Lung (tissue), 12 donors: ENCODE results near the gene TRPC1. TPM values are rescaled to one million over a fixed set of nuclear protein-coding genes. Genes with fewer than 3 reads are reported as not detected.

Experiments
- ATAC-seq: fragments of 200-7000 bp; cut with Tn5 transposase; one replicate; pipeline ENCODE4 v1.9.1; 2020; ENCODE audit warnings: moderate number of reproducible peaks; ENCODE audit not compliant: insufficient read depth, low FRiP score
- DNase-seq, 3 donors: peaks; one replicate each; pipeline ENCODE4 v3.0.0-alpha.2; 2013 to 2017
- H3K27ac ChIP-seq, 2 donors: one replicate each; pipeline ENCODE4 v1.5.1; 2013; ENCODE audit warnings: mild to moderate bottlenecking in 2 of 2, moderate library complexity in 2 of 2, control low read depth in 1 of 2, inconsistent platforms in 1 of 2, low read depth in 1 of 2, low read length in 1 of 2
- H3K27me3 ChIP-seq, 3 donors: one replicate each; pipeline ENCODE4 v1.5.1; 2013; ENCODE audit warnings: low read length in 2 of 3; ENCODE audit not compliant: control insufficient read depth in 3 of 3, insufficient read depth in 3 of 3
- H3K36me3 ChIP-seq, 4 donors: one replicate each; pipeline ENCODE4 v1.5.1; 2013; ENCODE audit warnings: low read length in 4 of 4, mild to moderate bottlenecking in 1 of 4, moderate library complexity in 1 of 4; ENCODE audit not compliant: control insufficient read depth in 4 of 4, insufficient read depth in 4 of 4
- H3K4me1 ChIP-seq, 5 donors: one replicate each; pipeline ENCODE4 v1.5.1; 2013; ENCODE audit warnings: low read length in 5 of 5, mild to moderate bottlenecking in 2 of 5, moderate library complexity in 1 of 5; ENCODE audit not compliant: control insufficient read depth in 5 of 5, insufficient read depth in 5 of 5
- H3K4me3 ChIP-seq: one replicate; pipeline ENCODE4 v1.5.1; 2013; ENCODE audit warnings: mild to moderate bottlenecking, control low read depth, moderate library complexity
- H3K9ac ChIP-seq, 2 donors: one replicate each; pipeline ENCODE4 v1.5.1; 2013; ENCODE audit warnings: low read length in 2 of 2, control low read depth in 1 of 2; ENCODE audit not compliant: insufficient read depth in 1 of 2
- H3K9me3 ChIP-seq, 4 donors: one replicate each; pipeline ENCODE4 v1.5.1; 2013; ENCODE audit warnings: low read length in 3 of 4, mild to moderate bottlenecking in 1 of 4, moderate library complexity in 1 of 4; ENCODE audit not compliant: control insufficient read depth in 4 of 4, insufficient read depth in 3 of 4
- CTCF ChIP-seq: IDR thresholded peaks from 2 replicates; pipeline ENCODE4 v1.5.1; 2012; ENCODE audit warnings: mild to moderate bottlenecking; ENCODE audit errors: control extremely low read depth, extremely low read depth
- WGBS, 2 donors: extraction: QIAGEN DNeasy Blood & Tissue Kit; methylation state at CpG; one replicate each; pipeline ENCODE4 v1.1.7; 2013; 5-methylcytosine and 5-hydroxymethylcytosine counted together
- polyA plus RNA-seq, 2 donors: library from polyadenylated mRNA; stranded (reverse); fragments of 200-250 nt; gene quantifications; one replicate each; pipeline ENCODE4 v1.2.1, GENCODE V29; 2013
- total RNA-seq, 2 donors: library from RNA; depleted of rRNA in 1 of 2; stranded (reverse); fragments of >200 nt in 1 of 2; gene quantifications; one replicate each; pipeline ENCODE4 v1.2.1, GENCODE V29; 2014 to 2021
- donor health status: control.
- donor health status: control.
- donor health status: Bipolar disorder and iron deficiency.
- donor health status: healthy.
- donor health status: DM: yes; HTN: yes; CAD: no.

TRPC1 gene
- total and polyA plus RNA-seq, 4 donors: 1.1 to 28.4 (median 4.7) TPM

GRCh38 chr3:142726017-142726416 lies 2.2 kb downstream of the TRPC1 start:
- Histone ChIP-seq H3K27ac (no peak overlapping the region), H3K4me1 (peaks cover 0 to 15% (median 0%) of the 10 kb centered on the region in 5 donors), H3K9me3 (no peaks in the 10 kb centered on the region), H3K27me3 (peaks cover 0 to 2% (median 0%) of the 10 kb centered on the region in 3 donors), H3K9ac (no peak overlapping the region), H3K4me3 (no peak overlapping the region), H3K36me3 (no peaks in the 10 kb centered on the region)
- 67 to 73% methylated on average over 1 of the region's 1 CpG for WGBS, 2 donors
- ATAC-seq (no peak), DNase-seq (no peak)
- no peak for TF ChIP-seq CTCF

GRCh38 chr3:142732066-142732465 lies 8.2 kb downstream of the TRPC1 start:
- ATAC-seq (no peak), DNase-seq (no peak)
- Histone ChIP-seq H3K27me3 (no peaks in the 10 kb centered on the region), H3K27ac (no peak overlapping the region), H3K9ac (no peak overlapping the region), H3K9me3 (no peaks in the 10 kb centered on the region), H3K4me3 (no peak overlapping the region), H3K4me1 (peaks cover 0 to 5% (median 0%) of the 10 kb centered on the region in 5 donors), H3K36me3 (no peaks in the 10 kb centered on the region)
- no peak for TF ChIP-seq CTCF
- 90% methylated on average over 3 of the region's 3 CpGs for WGBS, 2 donors

GRCh38 chr3:142734834-142735233 lies 11.0 kb downstream of the TRPC1 start:
- WGBS, 2 donors: 97% methylated on average over 2 of the region's 2 CpGs
- ATAC-seq: no peak

More at GRCh38 chr3:142734834-142735233, 11.0 kb downstream of the TRPC1 start:
- Histone ChIP-seq H3K9me3 (no peaks in the 10 kb centered on the region), H3K27me3 (no peaks in the 10 kb centered on the region), H3K4me3 (no peak overlapping the region), H3K4me1 (peaks cover 0 to 5% (median 0%) of the 10 kb centered on the region in 5 donors), H3K9ac (no peak overlapping the region), H3K36me3 (no peaks in the 10 kb centered on the region), H3K27ac (no peak overlapping the region)
- DNase-seq: no peak
- TF ChIP-seq CTCF: no peak
